Hepatic stellate cell (primary cell): ENCODE measurements around the gene SLC7A14.

Experiments
- DNase-seq: peaks from one replicate; pipeline ENCODE4 v3.0.0; 2011; ENCODE audit warnings: low spot score

SLC7A14 gene

DNA sequence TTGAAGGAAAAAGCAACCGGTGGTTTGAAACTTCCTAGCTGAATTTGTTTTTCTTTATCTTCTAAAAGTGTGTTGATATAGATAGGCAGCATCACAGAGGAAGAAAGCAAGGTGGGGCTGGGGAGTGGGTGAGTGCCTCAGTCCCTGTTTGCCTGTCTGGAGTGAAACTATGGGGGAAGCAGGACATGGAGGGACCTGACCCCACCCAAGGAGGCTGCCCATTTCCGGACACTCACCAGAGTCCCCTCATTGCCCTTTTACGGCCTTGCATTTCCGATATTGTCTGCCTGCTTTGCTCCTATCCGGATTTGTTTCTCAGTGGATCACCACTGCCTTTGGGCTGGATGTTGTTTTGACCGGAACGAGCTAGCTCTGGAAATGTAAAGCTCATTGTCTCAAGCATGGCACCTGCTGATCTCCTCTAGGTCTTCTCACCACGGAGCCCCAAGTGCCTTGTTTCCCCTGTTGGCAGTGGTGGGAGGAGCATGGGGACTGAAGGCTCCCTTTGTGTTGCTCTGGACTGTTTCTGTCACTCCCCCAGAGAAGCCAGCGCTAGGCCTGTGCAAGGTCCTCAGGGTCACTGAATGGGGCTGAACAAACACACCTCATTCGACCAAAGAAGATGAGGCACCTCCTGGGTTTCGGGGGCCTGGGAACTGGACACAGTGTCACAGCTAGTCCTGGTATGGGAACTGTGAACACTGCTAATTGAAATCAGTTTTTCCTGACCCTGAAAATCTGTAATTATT, 160.2 kb downstream of the SLC7A14 start:
- no peak for DNase-seq

DNA sequence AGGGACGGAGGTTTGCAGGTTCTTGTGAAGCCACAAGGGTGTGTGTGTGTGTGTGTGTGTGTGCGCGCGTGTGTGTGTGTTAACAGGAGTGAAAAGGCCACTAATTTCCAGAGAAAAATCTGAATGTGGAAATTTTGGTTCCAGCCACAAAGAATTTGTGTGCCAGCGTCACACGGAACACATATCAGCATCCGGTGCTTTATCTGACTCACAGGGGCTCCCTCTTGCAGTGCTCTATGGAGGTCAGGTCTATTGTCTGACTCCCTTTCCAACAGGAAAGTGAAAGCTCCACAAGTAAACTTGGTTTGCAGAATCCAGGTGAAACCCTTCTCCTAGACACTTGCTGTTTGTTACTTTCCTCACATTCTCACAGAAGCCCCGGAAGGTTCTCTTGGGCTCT, 161.0 kb downstream of the SLC7A14 start:
- no peak for DNase-seq

DNA sequence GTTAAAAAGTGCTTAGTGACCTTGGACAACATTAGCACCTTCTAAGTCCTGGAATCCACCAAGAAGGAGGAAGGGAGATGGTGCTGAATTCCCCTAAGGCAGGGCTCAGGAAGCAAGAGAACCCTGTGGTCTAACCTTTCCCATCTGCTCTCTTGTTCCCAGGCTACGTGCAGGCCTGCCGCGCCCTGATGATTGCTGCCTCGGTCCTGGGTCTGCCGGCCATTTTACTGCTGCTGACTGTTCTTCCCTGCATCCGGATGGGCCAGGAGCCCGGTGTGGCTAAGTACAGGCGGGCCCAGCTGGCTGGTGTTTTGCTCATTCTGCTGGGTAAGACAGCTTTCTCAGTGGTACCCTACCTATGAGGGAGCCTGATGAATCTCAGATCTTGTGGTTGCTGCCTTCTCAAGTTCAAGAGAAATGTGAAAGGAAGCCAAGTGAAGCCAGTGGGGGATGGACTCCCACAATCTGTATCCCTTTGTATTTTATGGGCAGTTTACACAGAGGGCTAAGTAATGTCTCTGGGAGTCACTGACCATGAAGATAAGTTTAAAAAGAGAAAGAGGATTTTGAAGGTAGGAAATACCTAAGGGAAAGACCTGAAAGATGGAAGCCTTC, 162.8 kb downstream of the SLC7A14 start:
- DNase-seq = no peak

DNA sequence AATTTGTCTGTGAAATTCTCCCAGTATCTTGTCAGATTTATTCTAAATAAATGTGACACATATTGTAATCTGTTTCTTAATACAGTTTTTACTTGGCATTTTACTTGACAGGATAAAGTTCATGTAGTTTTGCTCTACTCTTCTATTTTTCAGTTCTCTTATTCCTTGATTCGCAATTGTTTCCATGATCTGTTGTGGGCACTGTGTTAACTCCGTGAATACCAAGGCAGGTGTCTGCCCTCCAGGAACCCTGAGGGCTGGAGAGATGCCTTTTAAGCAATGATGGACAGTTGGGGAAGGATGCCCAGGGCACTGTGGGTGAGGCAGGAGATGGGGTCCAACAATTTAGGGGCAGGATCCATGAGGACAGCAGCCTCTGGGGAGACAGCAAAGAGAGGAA, 164.1 kb downstream of the SLC7A14 start:
- no peak for DNase-seq

DNA sequence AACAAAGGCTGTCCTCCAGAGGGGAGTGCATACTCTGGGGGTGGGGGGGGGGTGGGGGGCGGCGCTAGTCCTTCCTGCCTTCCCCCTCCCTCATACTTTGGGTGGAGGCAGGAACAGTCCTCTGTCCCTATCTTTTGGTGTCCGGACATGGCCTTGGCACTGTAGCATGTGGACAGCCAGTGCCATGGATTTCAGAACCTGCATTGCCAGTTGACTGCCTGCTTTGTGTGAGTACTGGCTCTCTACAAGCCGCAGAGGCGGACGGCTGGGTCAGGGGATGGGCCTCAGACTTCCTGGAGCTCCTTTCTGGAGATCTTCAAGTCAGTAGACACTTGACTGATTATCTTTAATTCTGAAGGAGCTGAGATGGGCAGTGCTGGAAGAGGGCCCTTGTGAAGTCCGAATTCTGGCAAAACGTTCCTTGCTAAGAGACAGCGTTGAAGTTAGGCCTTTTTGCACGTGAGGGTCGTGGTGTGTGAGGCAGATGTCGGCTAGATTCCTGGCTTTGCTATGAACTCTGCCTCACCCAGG, 164.7 kb downstream of the SLC7A14 start:
- peak; percentile 23 for DNase-seq

DNA sequence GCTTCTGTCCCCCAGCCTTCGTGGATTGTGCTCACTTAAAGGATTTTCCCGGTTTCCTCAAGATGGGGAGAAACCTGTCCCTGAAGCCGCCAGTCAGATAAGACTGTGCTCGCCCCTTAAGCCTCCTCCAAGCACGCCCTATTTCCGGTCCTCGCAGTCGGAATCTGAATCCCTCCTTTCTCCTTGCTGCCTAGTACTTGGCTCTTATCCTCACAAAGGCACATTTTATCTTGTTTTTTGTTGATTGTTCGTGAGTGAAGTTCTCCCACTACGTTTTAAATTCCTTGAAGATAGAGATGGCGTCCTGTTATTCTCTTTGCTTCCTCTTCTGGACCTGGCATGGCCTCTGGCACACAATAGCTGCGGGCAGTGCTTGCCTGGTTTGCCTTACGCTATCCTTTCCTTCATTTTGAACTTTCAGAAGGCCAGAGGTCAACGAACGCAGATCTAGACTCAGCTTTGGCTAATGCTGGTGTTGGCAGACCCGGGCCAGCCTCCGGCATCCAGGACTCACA, 165.5 kb downstream of the SLC7A14 start:
- DNase-seq = peak; percentile 50

DNA sequence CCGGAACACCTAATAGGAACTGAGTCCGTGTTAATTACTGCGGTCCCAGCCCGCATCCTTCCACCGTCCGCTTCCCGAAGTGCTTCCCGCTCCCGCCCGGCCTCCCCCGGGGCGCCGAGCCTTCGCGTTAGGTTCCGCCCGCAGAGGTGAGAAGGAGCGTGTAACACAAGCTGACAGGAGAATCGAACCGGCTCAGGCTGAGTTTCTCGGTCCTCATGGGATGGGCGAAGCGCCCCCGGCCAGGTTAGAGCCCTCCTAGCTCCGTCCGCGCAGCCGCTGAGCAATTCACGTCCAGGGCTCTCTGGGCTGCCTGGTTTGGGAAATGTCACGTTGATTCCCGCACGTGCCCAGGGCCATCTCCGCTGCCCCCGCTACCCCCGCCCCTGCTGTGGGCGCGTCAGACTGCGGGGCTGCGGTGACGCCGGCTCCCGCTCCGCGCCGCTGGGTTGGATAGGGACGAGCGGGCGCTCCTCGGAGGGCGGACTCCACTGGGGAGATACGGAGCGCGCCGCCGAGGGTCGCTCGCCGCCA, 166.3 kb downstream of the SLC7A14 start:
- DNase-seq = peak; percentile 65

DNA sequence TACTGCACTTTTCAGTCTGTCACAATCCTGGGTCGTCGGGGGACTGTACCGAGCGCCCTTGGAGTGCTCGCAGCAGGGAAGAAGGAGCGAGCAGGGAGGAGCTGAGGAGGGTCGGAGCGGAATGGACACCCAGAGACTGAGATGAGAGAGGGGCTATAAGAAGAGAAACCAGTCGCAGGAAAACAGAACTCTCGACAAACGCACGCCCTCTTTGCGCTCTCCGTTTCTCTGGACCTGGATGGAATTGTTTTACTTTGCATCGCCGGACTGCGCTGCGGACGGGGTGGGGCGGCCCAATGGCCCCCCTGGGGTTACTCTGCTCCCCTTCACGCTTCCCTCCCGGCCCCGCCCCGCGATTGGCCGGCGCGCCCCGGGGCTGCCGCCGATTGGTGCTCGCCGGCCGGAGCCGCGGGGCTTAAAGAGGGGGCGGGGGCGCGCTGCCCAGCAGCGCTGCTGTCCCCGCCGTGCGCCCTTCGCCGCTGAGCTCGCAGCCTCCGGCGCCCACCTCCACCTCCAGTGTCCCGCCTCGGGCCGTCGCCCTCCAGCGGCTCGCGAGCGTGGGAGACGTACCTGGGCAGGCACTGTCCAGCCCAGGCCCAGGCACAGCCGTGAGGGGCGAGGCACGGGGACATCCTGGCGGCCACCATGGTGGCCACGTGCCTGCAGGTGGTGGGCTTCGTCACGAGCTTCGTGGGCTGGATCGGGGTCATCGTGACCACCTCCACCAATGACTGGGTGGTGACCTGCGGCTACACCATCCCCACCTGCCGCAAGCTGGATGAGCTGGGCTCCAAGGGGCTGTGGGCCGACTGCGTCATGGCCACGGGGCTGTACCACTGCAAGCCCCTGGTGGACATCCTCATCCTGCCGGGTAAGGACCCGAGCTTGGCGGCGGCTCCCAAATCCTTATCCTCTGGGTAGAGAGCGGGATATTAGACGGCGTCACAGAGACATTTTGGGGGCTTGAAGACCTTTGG, 167.2 kb downstream of the SLC7A14 start, which contains the start of gene CLDN11:
CLDN11 (plus strand) TSS at position 447 of the 977 bp plus-strand sequence; CDS start at position 646, 199 bp downstream.
- peak; percentile 86 for DNase-seq

DNA sequence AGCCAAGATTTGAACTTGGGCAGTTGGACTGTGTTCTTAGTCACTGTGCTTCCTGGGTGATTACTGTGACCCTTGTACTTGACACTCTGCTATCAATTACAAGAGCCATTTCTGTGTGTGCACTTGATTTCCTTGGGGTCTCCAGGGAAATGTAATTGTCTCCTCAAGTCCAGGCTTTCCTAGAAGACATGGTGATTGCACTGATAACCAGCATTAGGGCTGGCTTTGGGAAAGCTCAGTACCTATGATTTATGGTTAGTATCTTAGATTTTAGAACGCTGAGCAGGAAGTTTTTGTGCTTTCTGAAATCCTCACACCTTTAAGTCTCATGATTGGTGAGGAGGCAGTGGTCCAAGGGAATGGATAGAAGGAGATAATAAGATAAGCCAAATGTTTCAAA, 168.8 kb downstream of the SLC7A14 start:
- DNase-seq = no peak

DNA sequence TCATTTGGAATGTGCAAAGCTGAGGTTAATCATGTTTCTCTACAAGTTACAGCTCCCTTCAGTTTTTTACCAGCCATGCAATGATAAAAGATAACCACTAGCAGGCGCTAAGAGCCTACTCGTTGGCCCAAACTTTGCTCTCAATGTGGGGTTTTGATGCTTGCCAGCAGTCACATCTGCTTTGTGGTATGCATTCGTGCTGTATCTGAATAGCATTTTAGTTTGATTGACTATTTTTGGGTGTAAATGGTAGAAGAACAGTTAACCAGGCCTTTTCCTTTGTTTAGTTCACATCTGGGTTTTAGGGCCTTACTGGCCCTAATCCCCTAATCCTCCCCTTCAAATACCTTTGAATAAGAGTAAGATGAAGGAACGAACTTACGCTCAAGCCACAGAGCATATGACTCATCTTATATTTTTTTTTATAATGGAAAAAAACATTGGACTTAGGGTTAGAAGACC, 171.6 kb downstream of the SLC7A14 start:
- peak; percentile 66 for DNase-seq

DNA sequence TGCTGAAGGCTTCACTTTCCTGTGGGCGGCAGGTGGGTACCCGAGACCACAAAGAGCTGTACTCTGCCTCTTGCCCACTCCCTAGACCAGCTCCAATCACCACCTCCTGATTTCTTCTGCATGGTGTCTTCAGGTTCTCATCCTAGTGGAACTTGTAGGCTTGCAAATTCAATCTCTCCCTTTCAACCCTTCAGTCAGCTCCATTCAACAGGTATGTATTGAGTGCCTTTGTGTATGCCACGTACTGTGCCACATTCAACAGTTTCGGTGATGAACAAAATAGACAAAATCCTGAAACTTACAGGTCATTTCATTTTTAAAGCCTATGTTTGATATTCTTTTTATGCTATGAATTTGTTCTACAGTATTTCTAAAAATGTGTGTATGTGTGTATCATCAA, 172.6 kb downstream of the SLC7A14 start:
- no peak for DNase-seq

DNA sequence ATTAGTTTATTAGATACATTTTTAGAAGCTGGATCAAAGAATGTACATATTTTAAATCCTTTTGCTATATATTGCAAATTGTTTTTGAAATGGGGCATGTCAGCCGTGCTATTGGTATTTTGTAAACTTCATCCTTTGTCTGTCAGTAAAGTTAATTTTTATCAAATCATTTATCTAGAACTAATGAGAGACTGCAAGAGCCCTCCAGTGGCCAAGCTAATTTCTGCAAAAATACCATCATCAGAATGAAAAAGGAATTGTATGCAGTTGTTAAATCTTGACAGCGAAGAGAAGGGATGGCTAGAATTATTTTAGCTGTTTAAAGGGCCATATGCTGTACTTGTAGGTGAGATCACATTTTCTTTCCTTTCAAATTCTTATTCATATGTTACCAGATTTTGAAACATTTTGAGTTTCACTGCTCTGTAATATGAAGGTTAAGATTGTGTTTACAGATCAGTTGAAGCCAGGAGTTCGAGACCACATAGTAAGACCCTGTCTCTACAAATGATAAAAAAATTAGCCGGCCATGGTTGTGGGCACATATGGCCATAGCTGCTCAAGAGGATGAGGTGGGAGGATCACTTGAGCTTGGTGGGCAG, 175.3 kb downstream of the SLC7A14 start:
- DNase-seq = no peak
